SK-N-SH treated with all-trans-retinoic acid at 6 μM for 48 hours (cell line): ENCODE results near the gene CLDN20.

Experiments
- ATAC-seq: fragments of 200-7000 bp; cut with Tn5 transposase; 3 replicates; pipeline ENCODE4 v1.9.1; 2020; ENCODE audit warnings: mild to moderate bottlenecking, moderate library complexity
- ARNTL ChIP-seq: fragments of 450-650 bp; formaldehyde crosslinking; IDR thresholded peaks from 2 replicates; pipeline ENCODE4 v1.5.0; 2020; ENCODE audit warnings: low read depth, mild to moderate bottlenecking, moderate library complexity, borderline replicate concordance
- ESRRG ChIP-seq: fragments of 250-450 bp; sonication (Bioruptor Pico); IDR thresholded peaks from 2 replicates; pipeline ENCODE4 v1.6.1; 2021; ENCODE audit warnings: mild to moderate bottlenecking
- TCF4 ChIP-seq: fragments of 250-450 bp; sonication (Bioruptor Pico); IDR thresholded peaks from 2 replicates; pipeline ENCODE4 v1.8.0; 2021; ENCODE audit warnings: mild to moderate bottlenecking, moderate library complexity, borderline replicate concordance
- ZC3H10 ChIP-seq: fragments of 250-450 bp; sonication (Bioruptor Pico); IDR thresholded peaks from 2 replicates; pipeline ENCODE4 v1.5.1; 2021; ENCODE audit warnings: mild to moderate bottlenecking, moderate library complexity
- ZNF8 ChIP-seq: fragments of 450-650 bp; formaldehyde crosslinking; IDR thresholded peaks from 2 replicates; pipeline ENCODE4 v1.5.0; 2020; ENCODE audit warnings: mild to moderate bottlenecking, moderate library complexity
- TF ChIP-seq, protein P1 (sequence below): fragments of 250-450 bp; sonication (Bioruptor Pico); IDR thresholded peaks from 2 replicates; pipeline ENCODE4 v1.5.1; 2021; ENCODE audit warnings: mild to moderate bottlenecking, moderate library complexity
- TF ChIP-seq, protein P2 (sequence below): fragments of 250-450 bp; sonication (Bioruptor Pico); IDR thresholded peaks from 2 replicates; pipeline ENCODE4 v1.5.0; 2020; ENCODE audit warnings: mild to moderate bottlenecking, moderate library complexity
- TF ChIP-seq, protein P3 (sequence below): fragments of 250-450 bp; sonication (Bioruptor Pico); IDR thresholded peaks from 2 replicates; pipeline ENCODE4 v1.5.1; 2020; ENCODE audit warnings: low read depth, mild to moderate bottlenecking, moderate library complexity

CLDN20 gene

DNA sequence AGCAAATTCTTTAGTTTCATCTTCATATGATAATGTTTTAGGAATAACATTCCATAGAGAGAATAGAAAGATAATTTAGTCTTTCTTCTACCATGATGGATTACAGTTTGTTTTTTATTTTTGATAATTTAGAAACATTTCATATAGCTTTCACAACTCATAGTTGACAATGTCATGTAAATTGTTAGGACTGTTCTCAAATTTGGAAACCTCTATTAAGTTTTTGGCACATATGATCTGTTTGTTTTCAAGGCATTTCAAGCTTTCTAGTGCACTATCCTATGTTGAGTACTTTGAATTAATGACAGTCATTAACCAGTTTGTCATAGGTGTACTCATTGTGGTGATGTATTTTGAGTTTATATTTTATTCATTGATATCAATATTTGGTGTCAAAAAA is 61.2 kb downstream of the CLDN20 start (continued):
- TF ChIP-seq, protein P1, sequence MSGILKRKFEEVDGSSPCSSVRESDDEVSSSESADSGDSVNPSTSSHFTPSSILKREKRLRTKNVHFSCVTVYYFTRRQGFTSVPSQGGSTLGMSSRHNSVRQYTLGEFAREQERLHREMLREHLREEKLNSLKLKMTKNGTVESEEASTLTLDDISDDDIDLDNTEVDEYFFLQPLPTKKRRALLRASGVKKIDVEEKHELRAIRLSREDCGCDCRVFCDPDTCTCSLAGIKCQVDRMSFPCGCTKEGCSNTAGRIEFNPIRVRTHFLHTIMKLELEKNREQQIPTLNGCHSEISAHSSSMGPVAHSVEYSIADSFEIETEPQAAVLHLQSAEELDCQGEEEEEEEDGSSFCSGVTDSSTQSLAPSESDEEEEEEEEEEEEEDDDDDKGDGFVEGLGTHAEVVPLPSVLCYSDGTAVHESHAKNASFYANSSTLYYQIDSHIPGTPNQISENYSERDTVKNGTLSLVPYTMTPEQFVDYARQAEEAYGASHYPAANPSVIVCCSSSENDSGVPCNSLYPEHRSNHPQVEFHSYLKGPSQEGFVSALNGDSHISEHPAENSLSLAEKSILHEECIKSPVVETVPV (CRISPR knock-in tag), result no peak
- TF ChIP-seq, protein P2, sequence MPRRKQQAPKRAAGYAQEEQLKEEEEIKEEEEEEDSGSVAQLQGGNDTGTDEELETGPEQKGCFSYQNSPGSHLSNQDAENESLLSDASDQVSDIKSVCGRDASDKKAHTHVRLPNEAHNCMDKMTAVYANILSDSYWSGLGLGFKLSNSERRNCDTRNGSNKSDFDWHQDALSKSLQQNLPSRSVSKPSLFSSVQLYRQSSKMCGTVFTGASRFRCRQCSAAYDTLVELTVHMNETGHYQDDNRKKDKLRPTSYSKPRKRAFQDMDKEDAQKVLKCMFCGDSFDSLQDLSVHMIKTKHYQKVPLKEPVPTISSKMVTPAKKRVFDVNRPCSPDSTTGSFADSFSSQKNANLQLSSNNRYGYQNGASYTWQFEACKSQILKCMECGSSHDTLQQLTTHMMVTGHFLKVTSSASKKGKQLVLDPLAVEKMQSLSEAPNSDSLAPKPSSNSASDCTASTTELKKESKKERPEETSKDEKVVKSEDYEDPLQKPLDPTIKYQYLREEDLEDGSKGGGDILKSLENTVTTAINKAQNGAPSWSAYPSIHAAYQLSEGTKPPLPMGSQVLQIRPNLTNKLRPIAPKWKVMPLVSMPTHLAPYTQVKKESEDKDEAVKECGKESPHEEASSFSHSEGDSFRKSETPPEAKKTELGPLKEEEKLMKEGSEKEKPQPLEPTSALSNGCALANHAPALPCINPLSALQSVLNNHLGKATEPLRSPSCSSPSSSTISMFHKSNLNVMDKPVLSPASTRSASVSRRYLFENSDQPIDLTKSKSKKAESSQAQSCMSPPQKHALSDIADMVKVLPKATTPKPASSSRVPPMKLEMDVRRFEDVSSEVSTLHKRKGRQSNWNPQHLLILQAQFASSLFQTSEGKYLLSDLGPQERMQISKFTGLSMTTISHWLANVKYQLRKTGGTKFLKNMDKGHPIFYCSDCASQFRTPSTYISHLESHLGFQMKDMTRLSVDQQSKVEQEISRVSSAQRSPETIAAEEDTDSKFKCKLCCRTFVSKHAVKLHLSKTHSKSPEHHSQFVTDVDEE, result no peak
- TF ChIP-seq, protein P3, sequence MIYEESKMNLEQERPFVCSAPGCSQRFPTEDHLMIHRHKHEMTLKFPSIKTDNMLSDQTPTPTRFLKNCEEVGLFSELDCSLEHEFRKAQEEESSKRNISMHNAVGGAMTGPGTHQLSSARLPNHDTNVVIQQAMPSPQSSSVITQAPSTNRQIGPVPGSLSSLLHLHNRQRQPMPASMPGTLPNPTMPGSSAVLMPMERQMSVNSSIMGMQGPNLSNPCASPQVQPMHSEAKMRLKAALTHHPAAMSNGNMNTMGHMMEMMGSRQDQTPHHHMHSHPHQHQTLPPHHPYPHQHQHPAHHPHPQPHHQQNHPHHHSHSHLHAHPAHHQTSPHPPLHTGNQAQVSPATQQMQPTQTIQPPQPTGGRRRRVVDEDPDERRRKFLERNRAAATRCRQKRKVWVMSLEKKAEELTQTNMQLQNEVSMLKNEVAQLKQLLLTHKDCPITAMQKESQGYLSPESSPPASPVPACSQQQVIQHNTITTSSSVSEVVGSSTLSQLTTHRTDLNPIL, result no peak
- TF ChIP-seq TCF4 (CRISPR knock-in tag) (no peak), ZC3H10 (CRISPR knock-in tag) (no peak), ZNF8 (no peak), ESRRG (CRISPR knock-in tag) (no peak)

DNA sequence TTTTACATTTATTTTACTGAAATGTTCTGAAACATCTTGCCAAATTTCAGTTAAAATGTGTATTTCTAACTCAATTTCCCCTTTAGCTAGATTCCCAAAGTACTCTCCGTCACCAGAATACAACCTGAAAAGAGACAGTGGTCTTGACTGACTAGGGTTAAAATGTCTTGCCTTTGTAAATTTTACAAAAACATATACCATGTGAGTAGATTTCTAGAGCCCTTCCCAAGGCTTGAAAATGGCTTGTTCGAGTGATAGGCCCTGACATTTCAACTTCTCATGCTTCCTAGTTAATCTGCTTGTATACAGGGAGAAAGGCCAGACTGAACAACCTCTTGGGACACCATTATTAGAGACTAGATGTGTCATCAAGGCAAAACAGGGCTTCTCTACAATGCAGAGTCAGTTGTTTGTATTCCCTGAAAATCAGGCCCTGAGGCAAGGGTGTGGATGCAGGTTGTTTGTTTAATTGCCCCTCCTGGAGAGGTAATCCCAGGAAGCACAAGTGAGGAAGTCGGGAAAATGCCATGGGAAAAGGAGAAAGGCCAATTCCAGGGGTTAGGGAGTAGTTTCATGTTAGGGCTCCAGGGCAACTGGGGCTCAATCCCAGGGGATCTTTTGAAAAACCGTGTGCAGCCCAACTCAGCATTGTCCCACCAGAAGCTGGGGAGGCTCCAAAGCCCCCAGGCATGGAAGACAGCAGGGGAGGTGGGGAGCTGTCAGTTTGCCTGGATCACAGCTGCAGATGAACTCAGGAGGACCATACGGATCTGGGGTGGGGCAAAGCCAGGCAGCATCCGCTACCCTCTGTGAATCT is 62.1 kb downstream of the CLDN20 start:
- TF ChIP-seq ARNTL (CRISPR knock-in tag), result no peak
- ATAC-seq, result no peak
